ENCODE measurements around the gene MED16. TPM values are rescaled to one million over a fixed set of nuclear protein-coding genes. Genes with fewer than 3 reads are reported as not detected.

MED16 gene
- total and polyA plus RNA-seq, 2 of the 13 experiments (the other 11 are each of a cell fraction or from before 2014, with no cell fraction given), result 13.3 to 14.8 TPM

DNA sequence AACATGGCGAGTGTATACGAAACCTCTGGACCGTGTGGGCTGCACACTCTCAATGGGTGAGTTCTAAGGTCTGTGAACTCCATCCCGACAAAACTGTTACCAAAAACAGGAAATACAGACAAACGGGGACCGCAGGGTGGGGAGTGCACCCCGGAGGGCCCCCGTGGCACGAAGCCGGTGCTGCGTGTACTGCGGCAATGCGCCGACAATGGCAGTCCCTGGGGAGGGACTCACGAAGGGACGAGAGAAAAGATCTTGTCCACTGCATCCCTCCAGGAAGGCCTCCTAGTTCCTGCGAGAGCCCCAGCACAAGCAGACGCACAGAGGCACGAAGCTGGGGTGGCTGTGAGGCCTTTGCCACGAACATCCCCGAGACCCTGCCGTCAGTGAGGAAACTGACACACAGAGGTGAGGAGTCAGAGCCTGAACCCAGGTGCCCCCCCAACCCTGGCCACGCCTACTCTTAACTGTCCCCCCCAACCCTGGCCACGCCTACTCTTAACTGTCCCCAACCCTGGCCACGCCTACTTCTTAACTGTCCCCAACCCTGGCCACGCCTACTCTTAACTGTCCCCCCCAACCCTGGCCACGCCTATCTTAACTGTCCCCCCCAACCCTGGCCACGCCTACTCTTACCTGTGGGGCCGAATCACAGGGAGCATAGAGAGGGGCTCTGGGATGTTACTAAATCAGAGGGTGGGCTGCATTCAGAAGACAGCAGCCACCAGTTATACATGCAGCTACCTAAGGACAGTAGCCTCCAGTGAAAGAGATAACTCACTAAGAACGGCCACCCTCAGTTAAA is 4.2 kb downstream of the MED16 start:
- POLR2A ChIA-PET, result no interaction called here
- FAIRE-seq (no peak), ATAC-seq (no peak), DNase-seq (ENCODE audit: low spot score) (no peak)
- Histone ChIP-seq H3K4me1 (ENCODE audit: insufficient read depth, low read length) (peaks cover 9% of the 10 kb centered on the region), H3K27ac (ENCODE audit: extremely low read length, insufficient read depth, low read length) (no peak overlapping the region), H2AFZ (ENCODE audit: low read length) (no peak overlapping the region), H3K9me3 (ENCODE audit: low read length) (no peaks in the 10 kb centered on the region), H3K79me2 (ENCODE audit: insufficient read depth, low read length) (peaks cover 10% of the 10 kb centered on the region), H3K9ac (ENCODE audit: insufficient read depth, low read depth, low read length) (no peak overlapping the region), H3K4me2 (ENCODE audit: low read depth, low read length) (no peak overlapping the region), H3K36me3 (replicated peaks in 1 of 2; ENCODE audit: control insufficient read depth in 1 of 2, insufficient read depth in 2 of 2, low read length in 2 of 2) (peaks cover 16 to 33% of the 10 kb centered on the region in 2 experiments; a peak in 4 of 5 replicates), H3K27me3 (ENCODE audit: control insufficient read depth in 1 of 2, insufficient read depth in 2 of 2, low read length in 2 of 2) (no peaks in the 10 kb centered on the region), H3K4me3 (replicated peaks in 1 of 3; ENCODE audit: insufficient read depth in 1 of 3, low read depth in 2 of 3, low read length in 3 of 3) (no peak overlapping the region), H4K20me1 (ENCODE audit: insufficient read depth, low read length) (no peaks in the 10 kb centered on the region; the same call in 1 of the 2 replicates)
- TF ChIP-seq, protein P1, sequence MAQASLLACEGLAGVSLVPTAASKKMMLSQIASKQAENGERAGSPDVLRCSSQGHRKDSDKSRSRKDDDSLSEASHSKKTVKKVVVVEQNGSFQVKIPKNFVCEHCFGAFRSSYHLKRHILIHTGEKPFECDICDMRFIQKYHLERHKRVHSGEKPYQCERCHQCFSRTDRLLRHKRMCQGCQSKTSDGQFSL (CRISPR knock-in tag; IDR thresholded peaks at IDR 0.05), result 0 out of 2 replicates have a peak, but pooled peaks have one; percentile 38
- TF ChIP-seq NFKB2 (CRISPR knock-in tag; IDR thresholded peaks at IDR 0.05; ENCODE audit: borderline replicate concordance) (no peak), ZNF549 (CRISPR knock-in tag; IDR thresholded peaks at IDR 0.05) (no peak), FOXM1 (CRISPR knock-in tag; IDR thresholded peaks at IDR 0.05) (no peak)
- TF ChIP-seq, protein P2, sequence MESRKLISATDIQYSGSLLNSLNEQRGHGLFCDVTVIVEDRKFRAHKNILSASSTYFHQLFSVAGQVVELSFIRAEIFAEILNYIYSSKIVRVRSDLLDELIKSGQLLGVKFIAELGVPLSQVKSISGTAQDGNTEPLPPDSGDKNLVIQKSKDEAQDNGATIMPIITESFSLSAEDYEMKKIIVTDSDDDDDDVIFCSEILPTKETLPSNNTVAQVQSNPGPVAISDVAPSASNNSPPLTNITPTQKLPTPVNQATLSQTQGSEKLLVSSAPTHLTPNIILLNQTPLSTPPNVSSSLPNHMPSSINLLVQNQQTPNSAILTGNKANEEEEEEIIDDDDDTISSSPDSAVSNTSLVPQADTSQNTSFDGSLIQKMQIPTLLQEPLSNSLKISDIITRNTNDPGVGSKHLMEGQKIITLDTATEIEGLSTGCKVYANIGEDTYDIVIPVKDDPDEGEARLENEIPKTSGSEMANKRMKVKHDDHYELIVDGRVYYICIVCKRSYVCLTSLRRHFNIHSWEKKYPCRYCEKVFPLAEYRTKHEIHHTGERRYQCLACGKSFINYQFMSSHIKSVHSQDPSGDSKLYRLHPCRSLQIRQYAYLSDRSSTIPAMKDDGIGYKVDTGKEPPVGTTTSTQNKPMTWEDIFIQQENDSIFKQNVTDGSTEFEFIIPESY (CRISPR knock-in tag; IDR thresholded peaks at IDR 0.05), result no peak
- in situ Hi-C loops (cut with HindIII; ENCODE audit: extremely low pct_ligation_motif_present, low pct_unique_long_range_greater_than_20kb), result no loop called here
- BruUV-seq (replicated peaks), result no TSS peak
- 98% methylated on average over 28 of the region's 30 CpGs for WGBS (ENCODE audit: low lambda C conversion rate)
- intact Hi-C loops (cut with micrococcal nuclease; ENCODE audit: unreplicated experiment), result no loop called here
- CTCF ChIA-PET (ENCODE audit: low intra/inter-chr PET ratio, low total read pairs), result no interaction called here
